Inferior parietal cortex (tissue), 1 donor: ENCODE measurements around the gene GPR158.

ENCODE experiments used
- DNase-seq: peaks from one replicate; pipeline ENCODE4 v3.0.0-alpha.2; 2016; ENCODE audit errors: extremely low spot score

GPR158 gene

DNA sequence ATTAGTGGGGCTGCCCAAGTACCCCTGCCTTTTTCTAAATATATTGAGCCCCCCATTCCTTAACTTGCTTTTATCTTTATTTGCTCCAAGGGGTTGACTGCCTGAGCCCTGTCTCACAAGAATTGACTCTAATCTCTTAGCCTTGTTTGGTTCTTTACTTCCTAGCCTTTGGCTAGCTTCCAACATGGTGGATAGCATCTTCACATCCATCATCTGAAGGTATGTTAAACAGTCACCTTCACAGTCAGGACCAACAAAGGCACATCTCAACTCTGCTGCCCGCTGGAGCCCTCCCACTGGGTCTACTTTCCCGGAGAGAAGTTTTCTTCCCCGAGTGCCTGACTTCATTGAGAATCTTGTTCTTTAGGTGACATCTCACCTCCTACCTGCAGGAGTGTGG, 329.5 kb downstream of the GPR158 start:
- DNase-seq, result no peak

DNA sequence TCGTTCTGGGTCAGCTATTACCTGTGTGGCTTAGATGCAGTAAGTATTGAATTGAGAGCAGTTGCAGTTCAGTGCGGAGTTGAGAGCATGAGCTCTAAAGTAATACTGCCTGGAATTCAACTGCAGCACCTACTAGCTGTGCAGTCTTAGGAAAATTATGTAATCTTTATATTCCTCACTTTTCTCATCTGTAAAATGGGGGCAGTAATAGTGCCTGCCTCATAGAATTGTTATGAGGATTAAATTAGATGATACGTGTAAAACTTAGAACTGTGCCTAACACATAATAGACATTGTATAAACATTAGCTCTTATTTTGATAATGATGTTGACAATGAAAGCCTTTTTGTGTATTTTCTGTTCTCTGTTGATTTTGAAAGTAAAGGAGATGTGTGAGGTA, 330.0 kb downstream of the GPR158 start:
- DNase-seq, result no peak

DNA sequence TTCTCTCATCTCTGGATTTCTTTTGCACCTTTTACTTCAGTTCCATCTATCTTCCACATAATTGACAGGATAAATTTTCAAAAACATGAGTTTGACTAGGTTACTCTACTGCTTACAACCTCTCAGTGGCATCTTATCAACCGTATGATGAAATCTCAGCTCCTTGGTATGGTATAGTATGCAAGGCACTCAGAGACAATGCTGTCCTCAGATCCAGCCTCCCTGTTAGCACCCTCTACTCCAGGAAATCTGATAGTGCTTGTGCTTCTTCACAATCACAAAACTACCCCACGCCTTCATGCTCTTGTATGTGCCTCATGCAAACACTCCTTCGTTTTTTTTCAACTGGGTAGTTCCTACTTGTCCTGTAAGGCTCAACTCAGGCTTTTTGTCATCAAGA, 330.7 kb downstream of the GPR158 start:
- DNase-seq, result no peak

GRCh38 chr10:25506821-25507335, 332.1 kb downstream of the GPR158 start:
- no peak for DNase-seq

GRCh38 chr10:25508112-25508815, 333.5 kb downstream of the GPR158 start:
- no peak for DNase-seq

DNA sequence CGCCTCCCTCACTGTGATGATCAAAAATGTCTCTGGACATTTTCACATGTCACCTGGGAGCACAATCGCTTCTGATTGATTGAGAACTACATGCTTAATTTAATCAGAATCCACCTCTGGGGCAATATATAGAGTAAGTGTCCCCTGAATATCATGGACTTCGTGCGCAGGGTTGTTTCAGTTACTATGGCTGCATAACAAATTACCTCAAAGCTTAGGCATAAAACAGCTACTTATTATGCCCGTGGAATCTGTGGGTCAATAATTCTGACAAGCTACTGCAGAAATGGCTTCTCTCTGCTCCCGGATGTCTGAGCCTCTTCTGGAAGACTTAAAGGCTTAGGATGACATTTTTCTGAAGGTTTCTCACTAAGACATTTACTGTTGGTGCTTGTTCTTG, 334.4 kb downstream of the GPR158 start:
- no peak for DNase-seq

DNA sequence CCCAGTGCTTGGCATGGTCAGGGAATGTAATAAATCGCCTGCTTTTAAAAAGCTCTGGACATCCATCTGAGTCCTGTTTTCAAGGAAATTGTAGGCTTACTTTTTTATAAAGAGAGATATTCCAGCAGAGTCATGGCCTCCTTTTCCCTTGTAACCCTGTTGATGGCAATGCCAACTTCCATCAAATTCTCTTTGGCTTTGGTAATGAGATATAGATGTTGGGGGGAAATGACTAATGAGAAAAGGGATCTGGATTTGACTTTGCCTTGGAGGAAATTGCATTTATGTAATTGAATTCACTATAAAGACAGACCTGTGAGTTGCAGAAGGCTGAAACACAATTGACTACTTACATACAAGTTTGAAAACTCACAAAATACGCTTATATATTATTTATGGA, 347.5 kb downstream of the GPR158 start:
- no peak for DNase-seq

- DNase-seq, result no peak
These were observed 348.3 kb downstream of the GPR158 start for GRCh38 chr10:25522946-25523608.

DNA sequence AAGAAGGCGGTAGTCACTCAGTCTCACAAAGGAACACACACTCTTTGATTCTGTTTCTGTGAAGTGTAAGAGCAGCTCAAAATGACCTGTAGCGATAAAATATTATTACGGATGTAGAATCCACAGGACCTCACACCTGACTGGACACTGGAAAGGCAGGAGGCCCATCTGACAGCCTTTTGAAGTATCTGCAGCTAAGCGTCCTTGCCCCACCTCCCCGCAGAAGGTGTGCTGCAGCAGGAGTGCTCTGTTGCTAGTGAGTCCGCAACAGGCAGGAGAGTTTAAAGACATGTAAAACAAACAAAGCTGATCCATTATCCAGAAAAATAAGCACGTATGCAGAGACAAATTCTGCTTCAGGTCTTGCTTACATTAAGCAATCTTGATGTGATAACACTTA, 355.5 kb downstream of the GPR158 start:
- no peak for DNase-seq

- DNase-seq, result no peak
These were observed 356.8 kb downstream of the GPR158 start for GRCh38 chr10:25531457-25532061.

DNA sequence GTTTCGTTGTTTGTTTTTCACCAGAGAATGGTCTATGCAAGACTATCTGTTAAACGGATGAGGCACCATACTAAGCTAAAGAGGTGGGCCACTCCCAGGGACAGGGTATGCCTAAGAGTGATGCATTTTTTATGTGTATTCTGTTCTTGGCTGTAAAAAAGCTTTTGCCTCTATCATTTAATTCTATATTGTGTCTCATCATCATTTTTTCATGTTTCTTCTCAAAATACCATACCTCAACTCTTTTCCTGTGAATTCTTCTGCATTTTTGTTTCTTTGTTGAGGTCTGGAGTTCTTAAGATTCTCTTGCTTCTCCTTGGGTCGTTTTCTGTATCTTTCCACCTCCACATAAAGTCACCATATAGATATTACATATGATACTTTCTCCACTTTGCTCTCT, 357.4 kb downstream of the GPR158 start:
- no peak for DNase-seq

GRCh38 chr10:25536027-25536426, 361.2 kb downstream of the GPR158 start:
- no peak for DNase-seq

GRCh38 chr10:25547382-25547781, 372.6 kb downstream of the GPR158 start:
- no peak for DNase-seq

GRCh38 chr10:25552283-25552919, 377.6 kb downstream of the GPR158 start:
- DNase-seq, result no peak

GRCh38 chr10:25555865-25556264, 381.1 kb downstream of the GPR158 start:
- DNase-seq, result no peak

- DNase-seq, result no peak
These were observed 381.7 kb downstream of the GPR158 start for GRCh38 chr10:25556457-25556856.

GRCh38 chr10:25557136-25557535, 382.3 kb downstream of the GPR158 start:
- DNase-seq, result no peak

DNA sequence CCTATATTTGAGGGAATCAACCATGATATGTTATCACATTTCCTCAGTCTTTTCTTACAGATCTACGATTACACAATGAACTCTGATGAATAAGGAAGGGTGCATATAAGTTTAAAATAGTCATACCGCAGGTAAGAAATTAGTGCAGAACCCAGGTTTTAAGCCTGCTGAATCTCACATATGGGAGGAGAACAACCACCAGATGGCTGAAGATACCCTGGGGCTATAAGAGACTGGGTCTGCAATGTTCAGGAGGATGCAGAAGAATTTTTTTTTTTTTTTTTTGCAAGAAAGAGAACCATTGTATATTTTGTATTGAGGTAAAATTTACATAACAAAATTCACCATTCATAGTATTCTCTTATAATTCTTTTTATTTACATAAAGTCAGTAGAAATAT, 387.0 kb downstream of the GPR158 start:
- DNase-seq, result no peak

GRCh38 chr10:25562547-25562946, 387.7 kb downstream of the GPR158 start:
- DNase-seq, result no peak

DNA sequence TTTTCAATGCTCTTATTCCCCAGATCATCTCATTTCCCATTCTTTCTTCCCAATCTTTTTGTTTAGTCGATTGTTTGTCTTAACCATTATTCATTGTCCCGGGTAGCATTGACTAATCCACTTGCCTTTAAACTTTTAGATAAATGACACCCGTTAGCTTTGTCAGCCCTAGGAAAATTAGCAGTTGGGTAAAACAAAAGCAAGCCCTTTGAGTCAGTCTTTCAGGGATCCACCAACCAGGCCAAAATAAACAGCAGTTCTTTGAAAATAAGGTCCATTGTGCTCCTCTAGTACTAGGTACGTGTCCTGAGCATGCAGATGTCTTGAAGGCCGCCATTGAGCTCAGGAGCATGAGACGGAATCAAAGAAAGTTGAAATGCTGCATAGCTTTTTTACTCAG, 389.6 kb downstream of the GPR158 start:
- DNase-seq, result no peak

GRCh38 chr10:25565570-25565969, 390.8 kb downstream of the GPR158 start:
- no peak for DNase-seq

GRCh38 chr10:25573316-25573715, 398.5 kb downstream of the GPR158 start:
- no peak for DNase-seq

DNA sequence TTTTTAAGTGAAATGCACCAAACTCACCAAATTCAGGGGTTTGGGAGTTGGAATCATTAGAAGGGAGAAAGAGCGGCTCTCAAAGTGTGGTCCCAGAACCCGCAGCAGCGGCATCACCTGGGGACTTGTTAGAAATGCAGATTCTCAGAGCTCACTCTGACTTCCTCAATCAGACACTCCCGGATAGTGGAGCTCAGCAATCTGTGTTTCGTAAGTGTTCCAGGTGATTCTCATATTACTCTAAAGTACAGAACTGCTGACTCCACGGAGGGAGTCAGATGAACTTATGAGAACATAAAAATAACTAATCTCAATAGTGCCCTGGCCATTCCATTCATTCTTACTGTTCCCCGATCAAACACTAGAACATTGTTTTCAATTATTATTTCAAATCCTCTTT, 400.5 kb downstream of the GPR158 start:
- DNase-seq, result no peak
